BJ (cell line): ENCODE measurements around the gene MCC. TPM values are rescaled to one million over a fixed set of nuclear protein-coding genes. Genes with fewer than 3 reads are reported as not detected.

Experiments used
- CTCF ChIA-PET: fragments of 350-600 bp; formaldehyde crosslinking; extraction: SDS; loops from one replicate; lab custom pipeline; 2021; ENCODE audit warnings: antibody characterized with exemption, inconsistent platforms; lab: Yijun Ruan, JAX
- POLR2A ChIA-PET: fragments of 300-600 bp; sonication (Branson Sonifier 250); formaldehyde crosslinking; extraction: SDS; loops from one replicate; lab custom pipeline; 2021; ENCODE audit warnings: antibody characterized with exemption; lab: Charles Lee
- DNase-seq: peaks from one replicate; pipeline ENCODE4 v3.0.0-alpha.2; 2011; ENCODE audit warnings: low read depth
- H3K27me3 ChIP-seq: 2 replicates; pipeline ENCODE4 v1.6.0; 2011; ENCODE audit warnings: low read length; ENCODE audit not compliant: control insufficient read depth, insufficient read depth
- H3K36me3 ChIP-seq: 2 replicates; pipeline ENCODE4 v1.5.1; 2011; ENCODE audit warnings: low read length; ENCODE audit not compliant: control insufficient read depth, insufficient read depth
- H3K4me3 ChIP-seq: 2 replicates; pipeline ENCODE4 v1.5.1; 2011; ENCODE audit warnings: low read depth, mild to moderate bottlenecking, control low read depth, low read length
- CTCF ChIP-seq: IDR thresholded peaks from 2 replicates; pipeline ENCODE4 v1.5.1; 2011; ENCODE audit warnings: low read depth, mild to moderate bottlenecking, control low read depth, inconsistent platforms, low read length, moderate library complexity; ENCODE audit not compliant: insufficient read depth
- polyA plus RNA-seq: library from polyadenylated mRNA; depleted of rRNA; stranded (reverse); fragments of >200 nt; gene quantifications from 2 replicates; pipeline ENCODE4 v1.2.3, GENCODE V29; 2011; rRNA removed
- small RNA-seq: library from RNA; depleted of rRNA; stranded (forward); fragments of <200 nt; gene quantifications from one replicate; pipeline ENCODE3, GENCODE V24; 2012; ENCODE audit warnings: low replicate concordance, low read depth; ENCODE audit not compliant: insufficient read length

MCC gene
- polyA plus RNA-seq, 1 experiment, result 2.3 TPM

- CTCF ChIA-PET, result interaction anchor here (1.3 to 1.7 kb wide), 2 partner anchors 52 to 217 kb away, joined by 4 to 6 read pairs; no protein-coding TSS in a partner anchor
- H3K36me3 ChIP-seq, result no peaks in the 10 kb centered on the region
- no peaks in the 10 kb centered on the region for H3K27me3 ChIP-seq
- no peak overlapping the region for H3K4me3 ChIP-seq
- no peak for DNase-seq
- TF ChIP-seq CTCF, result no peak
- POLR2A ChIA-PET, result interaction anchor here (0.6 kb wide), 1 partner anchor 126 kb away, joined by 5 read pairs; no protein-coding TSS in a partner anchor
Measured at GRCh38 chr5:112973904-112974303, 514.3 kb downstream of the MCC start.

- no peak overlapping the region for H3K4me3 ChIP-seq
- no peak for DNase-seq
- no peaks in the 10 kb centered on the region for H3K27me3 ChIP-seq
- H3K36me3 ChIP-seq, result no peaks in the 10 kb centered on the region
- ChIA-PET POLR2A (no interaction called here), CTCF (interaction anchor here (1.3 kb wide), 1 partner anchor 216 kb away, joined by 6 read pairs; no protein-coding TSS in a partner anchor)
- TF ChIP-seq CTCF, result no peak
Measured at GRCh38 chr5:112973036-112973435, 515.2 kb downstream of the MCC start.

Small RNA genes lying within 50 kb of the gene (small RNA-seq; reads per million reads assigned to genes)
- not detected for gene RNU4ATAC13P

Other genes starting within 250 kb of the MCC start
- gene TSSK1B, start 53.5 kb downstream of the MCC start, polyA plus RNA-seq, result not detected in 2 replicates
- 2.5 and 6.9 TPM in 2 replicates for gene YTHDC2, start 25.2 kb upstream of the MCC start, polyA plus RNA-seq